D721Med (cell line): ENCODE results near the gene FBLIM1.

Source experiments
- DNase-seq: peaks from one replicate; pipeline ENCODE4 v3.0.0; 2011; ENCODE audit warnings: low spot score; ENCODE audit not compliant: insufficient read length
- FAIRE-seq: peaks from 2 replicates; lab custom pipeline; 2011; peaks lifted over from hg19 to GRCh38; lab: Jason Lieb, UNC
- TF ChIP-seq, protein P1 (sequence below): IDR thresholded peaks from 2 replicates; pipeline ENCODE4 v1.5.1; 2012; ENCODE audit warnings: mild to moderate bottlenecking, control low read depth; ENCODE audit not compliant: insufficient read depth; ENCODE audit errors: missing control alignments

FBLIM1 gene

DNA sequence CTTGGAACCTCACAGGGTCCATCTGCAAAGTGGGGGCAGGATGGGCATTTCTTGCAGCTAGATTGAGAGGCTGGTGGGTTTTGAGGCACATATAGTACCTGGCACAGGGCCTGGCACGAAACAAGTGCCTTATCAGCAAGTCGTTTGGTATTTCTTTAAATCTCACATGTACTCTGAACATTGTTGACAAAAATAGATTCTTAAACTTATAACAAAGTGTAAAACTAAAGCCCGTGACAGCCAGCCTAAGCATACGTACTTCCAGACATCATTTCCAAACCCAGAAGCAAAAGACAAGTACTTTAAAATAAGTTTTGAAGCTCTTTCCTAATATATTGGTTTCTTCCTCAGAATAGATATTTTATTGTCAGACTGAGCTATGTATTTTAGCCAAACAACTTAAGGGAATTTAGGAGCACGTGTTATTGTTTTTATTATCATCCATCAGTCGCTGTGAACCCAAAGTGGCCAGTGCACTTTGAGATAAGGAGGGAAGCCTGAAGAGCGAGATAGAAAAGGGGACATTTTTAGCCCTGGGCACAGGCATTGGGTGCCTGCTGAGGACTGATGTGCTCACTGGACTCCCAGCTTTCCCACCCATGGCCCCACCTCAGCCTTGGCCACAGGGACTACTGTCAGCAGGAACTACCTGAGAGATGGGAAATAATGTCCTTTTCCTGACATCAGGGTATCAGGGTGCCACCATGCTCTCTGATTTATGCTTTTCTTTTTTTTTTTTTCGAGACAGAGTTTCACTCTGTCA lies 3.0 kb downstream of the FBLIM1 start:
- DNase-seq, result no peak
- FAIRE-seq, result no peak
- TF ChIP-seq, protein P1, sequence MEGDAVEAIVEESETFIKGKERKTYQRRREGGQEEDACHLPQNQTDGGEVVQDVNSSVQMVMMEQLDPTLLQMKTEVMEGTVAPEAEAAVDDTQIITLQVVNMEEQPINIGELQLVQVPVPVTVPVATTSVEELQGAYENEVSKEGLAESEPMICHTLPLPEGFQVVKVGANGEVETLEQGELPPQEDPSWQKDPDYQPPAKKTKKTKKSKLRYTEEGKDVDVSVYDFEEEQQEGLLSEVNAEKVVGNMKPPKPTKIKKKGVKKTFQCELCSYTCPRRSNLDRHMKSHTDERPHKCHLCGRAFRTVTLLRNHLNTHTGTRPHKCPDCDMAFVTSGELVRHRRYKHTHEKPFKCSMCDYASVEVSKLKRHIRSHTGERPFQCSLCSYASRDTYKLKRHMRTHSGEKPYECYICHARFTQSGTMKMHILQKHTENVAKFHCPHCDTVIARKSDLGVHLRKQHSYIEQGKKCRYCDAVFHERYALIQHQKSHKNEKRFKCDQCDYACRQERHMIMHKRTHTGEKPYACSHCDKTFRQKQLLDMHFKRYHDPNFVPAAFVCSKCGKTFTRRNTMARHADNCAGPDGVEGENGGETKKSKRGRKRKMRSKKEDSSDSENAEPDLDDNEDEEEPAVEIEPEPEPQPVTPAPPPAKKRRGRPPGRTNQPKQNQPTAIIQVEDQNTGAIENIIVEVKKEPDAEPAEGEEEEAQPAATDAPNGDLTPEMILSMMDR, result no peak

DNA sequence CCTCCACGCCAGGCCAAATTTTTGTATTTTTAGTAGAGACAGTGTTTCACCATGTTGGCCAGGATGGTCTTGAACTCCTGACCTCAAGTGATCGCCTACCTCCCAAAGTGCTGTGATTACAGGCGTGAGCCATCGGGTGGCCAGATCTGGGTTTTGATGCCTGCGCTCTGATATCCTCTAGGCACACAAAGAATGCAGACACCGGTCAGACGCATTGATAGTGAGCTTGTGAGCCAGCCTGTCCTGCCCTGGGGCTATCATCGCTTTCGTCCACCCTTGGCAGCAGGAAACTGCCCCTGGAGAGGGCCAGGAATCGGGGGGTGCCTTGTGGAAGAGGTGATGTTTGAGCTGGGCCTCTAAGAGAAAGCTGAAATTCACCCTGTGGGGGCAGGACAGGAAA lies 4.0 kb downstream of the FBLIM1 start:
- DNase-seq (no peak), FAIRE-seq (no peak)
- TF ChIP-seq, protein P1, result no peak

DNA sequence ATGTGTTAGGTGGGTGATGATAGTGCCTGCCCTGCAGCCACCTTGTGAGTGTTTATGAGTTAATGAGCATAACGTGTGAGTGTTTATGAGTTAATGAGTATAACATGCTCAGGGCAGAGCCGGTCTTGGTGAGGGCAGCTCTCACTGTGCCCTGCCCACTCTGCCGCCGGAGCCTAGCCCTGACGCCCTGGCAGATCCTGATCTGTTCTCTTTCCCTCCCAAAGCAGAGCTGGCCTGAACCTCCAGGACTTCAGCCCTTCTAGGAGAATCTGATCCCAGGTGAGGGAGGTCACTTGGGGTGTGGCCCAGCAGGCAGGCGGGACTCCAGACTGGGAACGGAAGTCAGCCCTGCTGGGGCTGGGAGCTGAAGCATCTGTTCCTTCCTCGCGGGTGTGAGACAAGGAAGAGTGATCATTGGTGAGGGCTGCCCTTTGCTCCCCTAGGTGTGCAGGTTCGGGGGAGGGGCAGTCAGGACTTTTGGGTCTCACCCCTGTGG lies 5.7 kb downstream of the FBLIM1 start:
- DNase-seq, result no peak
- FAIRE-seq, result no peak
- TF ChIP-seq, protein P1, result no peak

DNA sequence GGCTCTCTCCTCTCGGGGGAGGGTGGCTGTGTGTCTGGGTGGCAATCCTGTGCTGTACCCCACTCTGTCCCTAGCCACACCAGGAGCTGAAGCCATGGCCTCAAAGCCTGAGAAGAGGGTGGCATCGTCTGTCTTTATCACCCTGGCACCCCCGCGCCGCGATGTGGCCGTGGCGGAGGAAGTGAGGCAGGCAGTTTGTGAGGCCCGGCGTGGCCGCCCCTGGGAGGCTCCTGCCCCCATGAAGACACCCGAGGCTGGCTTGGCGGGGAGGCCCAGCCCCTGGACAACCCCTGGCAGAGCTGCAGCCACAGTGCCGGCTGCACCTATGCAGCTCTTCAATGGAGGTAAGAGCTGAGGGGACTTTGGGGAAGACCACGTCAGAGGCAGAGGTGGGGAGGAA lies 6.3 kb downstream of the FBLIM1 start:
- FAIRE-seq (no peak), DNase-seq (no peak)
- TF ChIP-seq, protein P1, result no peak

DNA sequence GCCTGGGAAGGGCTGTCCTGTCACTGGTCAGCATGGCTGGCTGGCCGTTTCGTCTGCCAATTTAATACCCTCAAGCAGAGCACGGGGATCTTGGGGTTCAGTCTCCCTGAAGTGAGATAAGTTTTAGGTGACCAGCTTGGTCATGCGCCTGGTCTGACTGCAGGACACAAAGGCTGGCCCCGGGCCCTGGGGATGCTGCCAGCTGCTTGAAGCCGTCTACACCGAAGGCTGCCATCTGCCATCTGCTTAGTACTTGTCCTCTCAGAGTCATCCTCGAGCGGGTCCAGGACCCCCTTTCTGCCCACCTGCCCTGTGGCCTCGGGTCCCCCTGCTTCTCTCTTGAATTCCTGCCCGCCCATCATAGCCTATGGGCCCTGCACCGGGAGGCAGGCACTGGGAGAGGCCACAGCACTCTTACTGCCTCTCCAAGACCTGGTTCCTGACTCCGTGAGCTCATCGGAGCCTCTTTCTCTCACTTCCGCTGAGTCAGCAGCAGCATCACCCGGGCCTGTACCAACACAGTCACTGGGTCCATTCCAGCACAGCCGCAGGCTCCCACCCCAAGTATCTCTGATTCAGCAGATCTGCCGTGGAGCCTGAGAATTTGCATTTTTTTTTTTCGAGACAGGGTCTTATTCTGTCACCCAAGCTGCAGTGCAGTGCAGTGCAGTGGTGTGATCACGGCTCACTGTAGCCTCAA lies 7.0 kb downstream of the FBLIM1 start:
- TF ChIP-seq, protein P1, result no peak
- FAIRE-seq (no peak), DNase-seq (no peak)

DNA sequence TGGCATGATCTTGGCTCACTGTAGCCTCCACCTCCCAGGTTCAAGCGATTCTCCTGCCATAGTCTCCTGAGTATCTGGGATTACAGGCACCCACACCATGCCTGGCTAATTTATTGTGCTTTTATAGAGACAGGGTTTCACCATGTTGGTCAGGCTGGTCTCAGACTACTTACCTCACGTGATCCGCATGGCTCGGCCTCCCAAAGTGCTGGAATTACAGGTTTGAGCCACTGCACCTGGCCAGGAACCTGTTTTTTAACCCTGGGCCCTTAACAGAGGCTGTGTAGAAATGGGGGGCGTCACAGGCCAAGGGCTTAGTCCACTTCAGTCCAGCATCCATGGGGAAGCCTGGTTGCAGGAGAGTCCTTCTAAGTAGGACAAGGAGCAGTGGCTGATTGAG lies 9.3 kb downstream of the FBLIM1 start:
- TF ChIP-seq, protein P1, result no peak
- DNase-seq (no peak), FAIRE-seq (no peak)

DNA sequence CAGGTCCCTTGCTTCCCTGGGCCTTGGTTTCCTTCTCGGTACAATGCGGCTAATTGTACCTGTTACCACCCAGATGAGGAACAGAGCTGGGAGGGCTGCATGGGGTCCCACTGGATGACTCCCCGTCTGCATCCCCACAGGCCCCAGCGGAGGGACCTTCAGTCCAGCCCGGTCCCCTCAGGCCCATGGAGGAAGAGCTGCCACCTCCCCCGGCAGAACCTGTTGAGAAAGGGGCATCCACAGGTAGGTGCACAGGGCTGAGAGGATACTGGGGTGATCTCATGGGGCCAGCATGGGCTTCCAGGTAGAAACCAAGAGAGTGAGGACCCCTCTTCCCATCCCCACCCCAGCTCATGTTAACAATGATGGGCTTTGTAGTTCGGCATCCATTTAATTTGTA lies 9.8 kb downstream of the FBLIM1 start:
- FAIRE-seq, result no peak
- TF ChIP-seq, protein P1, result no peak
- no peak for DNase-seq
